HepG2 (cell line): ENCODE measurements around the gene CLUH. TPM values are rescaled to one million over a fixed set of nuclear protein-coding genes. Genes with fewer than 3 reads are reported as not detected.

Experiments
- ATAC-seq: fragments of 200-7000 bp; cut with Tn5 transposase; 3 replicates; pipeline ENCODE4 v1.9.1; 2020; ENCODE audit warnings: mild to moderate bottlenecking, moderate library complexity
- BruUV-seq: library from RNA; stranded (reverse); fragments of 400-500 nt; replicated peaks from 2 replicates; lab custom pipeline; 2021; lab: Mats Ljungman, UMichigan
- CTCF ChIA-PET: fragments of 300-600 bp; formaldehyde crosslinking; extraction: SDS; loops from one replicate; lab custom pipeline; 2021; ENCODE audit warnings: low total read pairs, inconsistent platforms, low intra/inter-chr PET ratio; lab: Yijun Ruan, JAX
- POLR2A ChIA-PET: fragments of 350-600 bp; sonication (Branson Sonifier 250); formaldehyde crosslinking; loops from one replicate; lab custom pipeline; 2020; ENCODE audit warnings: antibody characterized with exemption, inconsistent platforms; lab: Yijun Ruan, JAX
- DNase-seq: peaks from one replicate; pipeline ENCODE4 v3.0.0-alpha.2; 2015; ENCODE audit warnings: low spot score
- FAIRE-seq: peaks from 3 replicates; lab custom pipeline; 2011; peaks lifted over from hg19 to GRCh38; lab: Jason Lieb, UNC
- H2AFZ ChIP-seq: one replicate; pipeline ENCODE4 v1.6.1; 2011; ENCODE audit warnings: low read length, inconsistent platforms
- H3K27ac ChIP-seq: fragments of 300-600 bp; 3 replicates; pipeline ENCODE4 v1.8.0; 2011; ENCODE audit warnings: mixed run types, mild to moderate bottlenecking, mixed read lengths, low read length, inconsistent platforms; ENCODE audit not compliant: insufficient read depth; ENCODE audit errors: extremely low read length
- H3K27me3 ChIP-seq, 2 experiments: fragments of 200-600 bp in 1 of 2; 2 replicates in 1 of 2; 3 replicates in 1 of 2; pipeline versions ENCODE4 v1.6.0 to v1.8.0; 2011; ENCODE audit warnings: low read length in 2 of 2, mild to moderate bottlenecking in 2 of 2, moderate library complexity in 2 of 2, inconsistent platforms in 1 of 2; ENCODE audit not compliant: insufficient read depth in 2 of 2, control insufficient read depth in 1 of 2
- H3K36me3 ChIP-seq, 2 experiments: fragments of 200-600 bp in 1 of 2; replicated peaks in 1 of 2; 2 replicates in 1 of 2; 3 replicates in 1 of 2; pipeline versions ENCODE4 v1.5.1 to v1.8.0; 2011; ENCODE audit warnings: low read length in 2 of 2, inconsistent platforms in 1 of 2; ENCODE audit not compliant: insufficient read depth in 2 of 2, control insufficient read depth in 1 of 2
- H3K4me1 ChIP-seq: 2 replicates; pipeline ENCODE4 v1.5.1; 2012; ENCODE audit warnings: low read length, inconsistent platforms; ENCODE audit not compliant: insufficient read depth
- H3K4me2 ChIP-seq: 2 replicates; pipeline ENCODE4 v1.6.0; 2011; ENCODE audit warnings: low read depth, low read length, inconsistent platforms
- H3K4me3 ChIP-seq, 3 experiments: fragments of 200-600 bp in 1 of 3; sonication (generic), shearing (Covaris generic) in 1 of 3; replicated peaks in 1 of 3; 2 replicates each; pipeline ENCODE4 v1.5.1; 2011 to 2016; ENCODE audit warnings: low read length in 3 of 3, inconsistent platforms in 2 of 3, low read depth in 2 of 3, mild to moderate bottlenecking in 2 of 3, control low read depth in 1 of 3, mixed read lengths in 1 of 3; ENCODE audit not compliant: insufficient read depth in 1 of 3
- H3K79me2 ChIP-seq: one replicate; pipeline ENCODE4 v1.6.1; 2011; ENCODE audit warnings: low read length, inconsistent platforms; ENCODE audit not compliant: insufficient read depth
- H3K9ac ChIP-seq: 2 replicates; pipeline ENCODE4 v1.6.0; 2011; ENCODE audit warnings: mild to moderate bottlenecking, low read depth, low read length, inconsistent platforms; ENCODE audit not compliant: insufficient read depth
- H3K9me3 ChIP-seq: 2 replicates; pipeline ENCODE4 v1.5.1; 2012; ENCODE audit warnings: mild to moderate bottlenecking, low read length
- H4K20me1 ChIP-seq: 2 replicates; pipeline ENCODE4 v1.6.0; 2011; ENCODE audit warnings: inconsistent platforms, mild to moderate bottlenecking, low read length, moderate library complexity; ENCODE audit not compliant: insufficient read depth
- ATRX ChIP-seq: sonication (generic); formaldehyde crosslinking; IDR thresholded peaks from 2 replicates; pipeline ENCODE4 v1.4.0; 2020; ENCODE audit warnings: missing genetic modification reagents, borderline replicate concordance
- CCAR2 ChIP-seq: fragments of 200-400 bp; formaldehyde crosslinking; optimal IDR thresholded peaks from 2 replicates; pipeline ENCODE3; 2018; ENCODE audit warnings: low read depth, mild to moderate bottlenecking, low read length, moderate library complexity
- EP300 ChIP-seq, 3 experiments: sonication (generic) in 1 of 3; formaldehyde crosslinking in 1 of 3; IDR thresholded peaks; 2 replicates each; pipeline versions ENCODE4 v1.5.1 to v1.6.1; 2011 to 2020; ENCODE audit warnings: low read depth in 2 of 3, low read length in 2 of 3, borderline replicate concordance in 1 of 3, improper control_type of control experiment in 1 of 3, mild to moderate bottlenecking in 1 of 3, missing genetic modification reagents in 1 of 3, moderate library complexity in 1 of 3
- MAZ ChIP-seq, 2 experiments: sonication (generic) in 1 of 2; formaldehyde crosslinking in 1 of 2; IDR thresholded peaks; 2 replicates each; pipeline versions ENCODE4 v1.5.0 to v1.6.1; 2012 to 2020; ENCODE audit warnings: low read depth in 2 of 2, mild to moderate bottlenecking in 2 of 2, borderline replicate concordance in 1 of 2, improper control_type of control experiment in 1 of 2, low read length in 1 of 2, missing genetic modification reagents in 1 of 2, moderate library complexity in 1 of 2
- MIER2 ChIP-seq: IDR thresholded peaks from 2 replicates; pipeline ENCODE4 v1.6.1; 2016; ENCODE audit warnings: missing biosample characterization, missing genetic modification reagents
- NR2F2 ChIP-seq: IDR thresholded peaks from 2 replicates; pipeline ENCODE4 v1.6.1; 2012; ENCODE audit warnings: low read depth, inconsistent platforms, borderline replicate concordance
- PCBP1 ChIP-seq: fragments of 200-400 bp; formaldehyde crosslinking; IDR thresholded peaks from 2 replicates; pipeline ENCODE4 v1.6.1; 2017; ENCODE audit warnings: mild to moderate bottlenecking, low read depth, low read length, borderline replicate concordance
- PHF5A ChIP-seq: IDR thresholded peaks from one replicate; pipeline ENCODE4 v1.6.1; 2018; ENCODE audit warnings: low read depth, missing genetic modification reagents; ENCODE audit not compliant: unreplicated experiment
- REXO4 ChIP-seq: sonication (generic); formaldehyde crosslinking; IDR thresholded peaks from 2 replicates; pipeline ENCODE4 v1.8.0; 2022; ENCODE audit warnings: missing genetic modification reagents, mild to moderate bottlenecking, borderline replicate concordance
- SCMH1 ChIP-seq: sonication (generic); formaldehyde crosslinking; IDR thresholded peaks from 2 replicates; pipeline ENCODE4 v1.9.0; 2021; ENCODE audit warnings: missing genetic modification reagents, mild to moderate bottlenecking, borderline replicate concordance
- SUZ12 ChIP-seq: fragments of 150-350 bp; IDR thresholded peaks from 2 replicates; pipeline ENCODE4 v1.6.1; 2014; ENCODE audit warnings: low read depth, low read length
- TBX2 ChIP-seq: sonication (generic); formaldehyde crosslinking; IDR thresholded peaks from 2 replicates; pipeline ENCODE4 v1.5.0; 2020; ENCODE audit warnings: missing genetic modification reagents, mild to moderate bottlenecking, borderline replicate concordance
- WGBS: methylation state at CpG from one replicate; pipeline ENCODE4 v1.1.6; 2017; ENCODE audit warnings: low lambda C conversion rate; 5-methylcytosine and 5-hydroxymethylcytosine counted together
- in situ Hi-C: cut with HindIII; loops from 2 replicates; pipeline ENCODE4 v1.10.0; 2017; ENCODE audit warnings: low pct_unique_long_range_greater_than_20kb; ENCODE audit not compliant: extremely low pct_ligation_motif_present
- intact Hi-C: fragments of 100-400 bp; cut with micrococcal nuclease; formaldehyde crosslinking; loops from one replicate; pipeline ENCODE4 v1.10.0; 2022; ENCODE audit not compliant: unreplicated experiment
- polyA plus RNA-seq, 8 experiments: library from polyadenylated mRNA; depleted of rRNA in 3 of 8; stranded (reverse) in 7 of 8; unstranded in 1 of 8; fragments of >200 nt; fragmentation: Illumina TruSeq in 4 of 8; extraction: Trizol in 4 of 8; gene quantifications; 2 replicates each; pipeline versions ENCODE4 v1.2.1 to v1.2.3, GENCODE V29; 2011 to 2016; ENCODE audit warnings: low read depth in 4 of 8, missing spikeins in 1 of 8, mixed read lengths in 1 of 8; ENCODE audit not compliant: insufficient read depth in 1 of 8
- total RNA-seq, 5 experiments: library from RNA; depleted of rRNA; stranded (reverse); fragments of >200 nt; fragmentation: Illumina TruSeq; extraction: Trizol; gene quantifications; 2 replicates each; pipeline ENCODE4 v1.2.3, GENCODE V29; 2016; ENCODE audit warnings: low read depth in 1 of 5
- TF ChIP-seq, protein P1 (sequence below): sonication (generic); formaldehyde crosslinking; IDR thresholded peaks from 2 replicates; pipeline ENCODE4 v1.8.0; 2022; ENCODE audit warnings: mild to moderate bottlenecking, missing genetic modification reagents, moderate library complexity
- TF ChIP-seq, protein P2 (sequence below): IDR thresholded peaks from 2 replicates; pipeline ENCODE4 v1.6.1; 2016; ENCODE audit warnings: missing compliant biosample characterization, missing genetic modification reagents, borderline replicate concordance
- TF ChIP-seq, protein P3 (sequence below): sonication (generic); formaldehyde crosslinking; conservative IDR thresholded peaks from 2 replicates; pipeline ENCODE4 v1.8.0; 2022; ENCODE audit warnings: low read depth, missing genetic modification reagents
- TF ChIP-seq, protein P4 (sequence below): sonication (generic); formaldehyde crosslinking; IDR thresholded peaks from 2 replicates; pipeline ENCODE4 v1.9.0; 2022; ENCODE audit warnings: low read depth, missing genetic modification reagents

The CLUH gene
- total and polyA plus RNA-seq, 2 of the 13 experiments (the other 11 are each of a cell fraction or from before 2014, with no cell fraction given) = 30.9 to 60.5 TPM

DNA sequence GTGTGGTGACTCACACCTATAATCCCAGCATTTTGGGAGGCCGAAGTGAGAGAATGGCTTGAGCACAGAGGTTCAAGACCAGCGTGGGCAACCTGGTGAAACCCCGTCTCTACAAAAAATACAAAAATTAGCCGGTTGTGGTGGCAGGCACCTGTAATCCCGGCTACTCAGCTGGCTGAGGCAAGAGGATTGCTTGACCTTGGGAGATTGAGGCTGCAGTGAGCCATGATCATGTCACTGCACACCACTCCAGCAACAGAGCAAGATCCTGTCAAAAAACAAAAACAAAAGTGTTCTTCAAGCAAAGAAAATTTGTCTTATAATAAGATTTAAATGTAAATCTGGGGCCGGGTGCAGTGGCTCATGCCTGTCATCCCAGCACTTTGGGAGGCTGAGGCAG lies 66.6 kb downstream of the CLUH start:
- intact Hi-C loops = no loop called here
- POLR2A ChIA-PET = no interaction called here
- H3K79me2 ChIP-seq = peaks cover under 1% of the 10 kb centered on the region
- H3K9ac ChIP-seq = no peak overlapping the region
- peaks cover 6 to 33% of the 10 kb centered on the region in 2 experiments for H3K36me3 ChIP-seq
- WGBS = 77% methylated on average over 6 of the region's 6 CpGs
- DNase-seq (no peak), ATAC-seq (no peak), FAIRE-seq (no peak)
- H3K9me3 ChIP-seq = no peaks in the 10 kb centered on the region
- H2AFZ ChIP-seq = no peak overlapping the region
- no peaks in the 10 kb centered on the region for H3K4me1 ChIP-seq
- H3K4me2 ChIP-seq = no peak overlapping the region
- H4K20me1 ChIP-seq = no peaks in the 10 kb centered on the region
- no peak overlapping the region for H3K27ac ChIP-seq
- H3K4me3 ChIP-seq = no peak overlapping the region
- no TSS peak for BruUV-seq
- CTCF ChIA-PET = no interaction called here
- no peaks in the 10 kb centered on the region for H3K27me3 ChIP-seq
- in situ Hi-C loops = no loop called here
- TF ChIP-seq EP300 (IDR thresholded peaks at IDR 0.05; ENCODE audit: low read depth in 2 of 2, low read length in 2 of 2) = no peak
- TF ChIP-seq EP300 (CRISPR knock-in tag; IDR thresholded peaks at IDR 0.05; ENCODE audit: borderline replicate concordance) = no peak
- TF ChIP-seq MAZ (IDR thresholded peaks at IDR 0.05; ENCODE audit: borderline replicate concordance, low read depth, low read length) = no peak
- no peak for TF ChIP-seq MAZ (CRISPR knock-in tag; IDR thresholded peaks at IDR 0.05; ENCODE audit: low read depth)
- TF ChIP-seq PCBP1 = no peak
- TF ChIP-seq, protein P1, sequence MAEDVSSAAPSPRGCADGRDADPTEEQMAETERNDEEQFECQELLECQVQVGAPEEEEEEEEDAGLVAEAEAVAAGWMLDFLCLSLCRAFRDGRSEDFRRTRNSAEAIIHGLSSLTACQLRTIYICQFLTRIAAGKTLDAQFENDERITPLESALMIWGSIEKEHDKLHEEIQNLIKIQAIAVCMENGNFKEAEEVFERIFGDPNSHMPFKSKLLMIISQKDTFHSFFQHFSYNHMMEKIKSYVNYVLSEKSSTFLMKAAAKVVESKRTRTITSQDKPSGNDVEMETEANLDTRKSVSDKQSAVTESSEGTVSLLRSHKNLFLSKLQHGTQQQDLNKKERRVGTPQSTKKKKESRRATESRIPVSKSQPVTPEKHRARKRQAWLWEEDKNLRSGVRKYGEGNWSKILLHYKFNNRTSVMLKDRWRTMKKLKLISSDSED (CRISPR knock-in tag) = no peak
- no peak for TF ChIP-seq SCMH1 (CRISPR knock-in tag)
- TF ChIP-seq, protein P2, sequence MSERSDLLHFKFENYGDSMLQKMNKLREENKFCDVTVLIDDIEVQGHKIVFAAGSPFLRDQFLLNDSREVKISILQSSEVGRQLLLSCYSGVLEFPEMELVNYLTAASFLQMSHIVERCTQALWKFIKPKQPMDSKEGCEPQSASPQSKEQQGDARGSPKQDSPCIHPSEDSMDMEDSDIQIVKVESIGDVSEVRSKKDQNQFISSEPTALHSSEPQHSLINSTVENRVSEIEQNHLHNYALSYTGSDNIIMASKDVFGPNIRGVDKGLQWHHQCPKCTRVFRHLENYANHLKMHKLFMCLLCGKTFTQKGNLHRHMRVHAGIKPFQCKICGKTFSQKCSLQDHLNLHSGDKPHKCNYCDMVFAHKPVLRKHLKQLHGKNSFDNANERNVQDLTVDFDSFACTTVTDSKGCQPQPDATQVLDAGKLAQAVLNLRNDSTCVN = no peak
- no peak for TF ChIP-seq CCAR2
- TF ChIP-seq, protein P3, sequence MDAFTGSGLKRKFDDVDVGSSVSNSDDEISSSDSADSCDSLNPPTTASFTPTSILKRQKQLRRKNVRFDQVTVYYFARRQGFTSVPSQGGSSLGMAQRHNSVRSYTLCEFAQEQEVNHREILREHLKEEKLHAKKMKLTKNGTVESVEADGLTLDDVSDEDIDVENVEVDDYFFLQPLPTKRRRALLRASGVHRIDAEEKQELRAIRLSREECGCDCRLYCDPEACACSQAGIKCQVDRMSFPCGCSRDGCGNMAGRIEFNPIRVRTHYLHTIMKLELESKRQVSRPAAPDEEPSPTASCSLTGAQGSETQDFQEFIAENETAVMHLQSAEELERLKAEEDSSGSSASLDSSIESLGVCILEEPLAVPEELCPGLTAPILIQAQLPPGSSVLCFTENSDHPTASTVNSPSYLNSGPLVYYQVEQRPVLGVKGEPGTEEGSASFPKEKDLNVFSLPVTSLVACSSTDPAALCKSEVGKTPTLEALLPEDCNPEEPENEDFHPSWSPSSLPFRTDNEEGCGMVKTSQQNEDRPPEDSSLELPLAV (CRISPR knock-in tag) = no peak
- no peak for TF ChIP-seq MIER2 (CRISPR knock-in tag)
- TF ChIP-seq REXO4 = no peak
- no peak for TF ChIP-seq SUZ12
- TF ChIP-seq PHF5A (CRISPR knock-in tag) = no peak
- TF ChIP-seq NR2F2 = no peak
- no peak for TF ChIP-seq ATRX (CRISPR knock-in tag)
- TF ChIP-seq TBX2 (CRISPR knock-in tag) = no peak
- TF ChIP-seq, protein P4, sequence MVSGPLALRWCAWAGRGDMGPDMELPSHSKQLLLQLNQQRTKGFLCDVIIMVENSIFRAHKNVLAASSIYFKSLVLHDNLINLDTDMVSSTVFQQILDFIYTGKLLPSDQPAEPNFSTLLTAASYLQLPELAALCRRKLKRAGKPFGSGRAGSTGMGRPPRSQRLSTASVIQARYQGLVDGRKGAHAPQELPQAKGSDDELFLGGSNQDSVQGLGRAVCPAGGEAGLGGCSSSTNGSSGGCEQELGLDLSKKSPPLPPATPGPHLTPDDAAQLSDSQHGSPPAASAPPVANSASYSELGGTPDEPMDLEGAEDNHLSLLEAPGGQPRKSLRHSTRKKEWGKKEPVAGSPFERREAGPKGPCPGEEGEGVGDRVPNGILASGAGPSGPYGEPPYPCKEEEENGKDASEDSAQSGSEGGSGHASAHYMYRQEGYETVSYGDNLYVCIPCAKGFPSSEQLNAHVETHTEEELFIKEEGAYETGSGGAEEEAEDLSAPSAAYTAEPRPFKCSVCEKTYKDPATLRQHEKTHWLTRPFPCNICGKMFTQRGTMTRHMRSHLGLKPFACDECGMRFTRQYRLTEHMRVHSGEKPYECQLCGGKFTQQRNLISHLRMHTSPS (CRISPR knock-in tag) = no peak
